H1 (cell line): ENCODE results near the gene SOWAHD. TPM values are rescaled to one million over a fixed set of nuclear protein-coding genes. Genes with fewer than 3 reads are reported as not detected.
"Not testable (repeated sequence)": the region's sequence is repeated elsewhere in the genome, so short reads cannot be mapped to it uniquely, and the experiment has no call there.

Experiments
- CTCF ChIA-PET: fragments of 300-600 bp; sonication (Branson Sonifier 250); formaldehyde crosslinking; loops from one replicate; lab custom pipeline; 2021; ENCODE audit not compliant: partially characterized antibody; lab: Charles Lee
- POLR2A ChIA-PET: fragments of 300-600 bp; sonication (Branson Sonifier 250); formaldehyde crosslinking; loops from one replicate; lab custom pipeline; 2021; ENCODE audit warnings: inconsistent platforms; ENCODE audit not compliant: partially characterized antibody; lab: Charles Lee
- DNase-seq, 2 experiments: peaks; one replicate each; pipeline versions ENCODE4 v3.0.0 to v3.0.0-alpha.2; 2010 to 2022; ENCODE audit warnings: low spot score in 2 of 2, low read depth in 1 of 2, mixed read lengths in 1 of 2
- FAIRE-seq: peaks from 2 replicates; lab custom pipeline; 2011; peaks lifted over from hg19 to GRCh38; lab: Jason Lieb, UNC
- H2AFZ ChIP-seq: 2 replicates; pipeline ENCODE4 v1.8.1; 2012; ENCODE audit warnings: low read length, inconsistent platforms
- H2AK5ac ChIP-seq: 2 replicates; pipeline ENCODE4 v1.6.1; 2013; ENCODE audit warnings: low read depth, low read length
- H2BK120ac ChIP-seq: replicated peaks from 2 replicates; pipeline ENCODE3; 2013; ENCODE audit warnings: low read depth, low read length, inconsistent platforms
- H2BK12ac ChIP-seq: 2 replicates; pipeline ENCODE4 v1.6.1; 2013; ENCODE audit warnings: low read depth, low read length
- H2BK15ac ChIP-seq: 2 replicates; pipeline ENCODE4 v1.6.1; 2013; ENCODE audit warnings: low read length
- H2BK20ac ChIP-seq: 2 replicates; pipeline ENCODE4 v1.6.1; 2013; ENCODE audit warnings: low read length
- H2BK5ac ChIP-seq: 2 replicates; pipeline ENCODE4 v1.6.1; 2013; ENCODE audit warnings: low read depth, low read length
- H3K14ac ChIP-seq: 2 replicates; pipeline ENCODE4 v1.6.1; 2013; ENCODE audit warnings: inconsistent platforms; ENCODE audit not compliant: insufficient read length
- H3K18ac ChIP-seq: 2 replicates; pipeline ENCODE4 v1.6.1; 2013; ENCODE audit warnings: low read length; ENCODE audit errors: extremely low read depth
- H3K23ac ChIP-seq: 2 replicates; pipeline ENCODE4 v1.6.1; 2013; ENCODE audit warnings: inconsistent platforms; ENCODE audit not compliant: insufficient read length
- H3K23me2 ChIP-seq: 2 replicates; pipeline ENCODE4 v1.6.1; 2013; ENCODE audit warnings: low read depth, low read length
- H3K27ac ChIP-seq: 2 replicates; pipeline ENCODE4 v1.6.1; 2011; ENCODE audit warnings: low read depth, low read length, inconsistent platforms
- H3K27me3 ChIP-seq, 4 experiments: replicated peaks in 1 of 4; 1 replicate in 1 of 4; 2 replicates in 3 of 4; pipeline versions ENCODE4 v1.6.1 to v1.8.1; 2011 to 2013; ENCODE audit warnings: low read length in 3 of 4, mild to moderate bottlenecking in 3 of 4, inconsistent platforms in 2 of 4, mixed read lengths in 2 of 4, moderate library complexity in 1 of 4; ENCODE audit not compliant: control insufficient read depth in 3 of 4, insufficient read depth in 3 of 4; ENCODE audit errors: extremely low read depth in 1 of 4
- H3K36me3 ChIP-seq, 4 experiments: 2 replicates each; pipeline versions ENCODE4 v1.6.1 to v1.8.1; 2011 to 2013; ENCODE audit warnings: mild to moderate bottlenecking in 4 of 4, low read length in 3 of 4, moderate library complexity in 2 of 4, control low read depth in 1 of 4, inconsistent platforms in 1 of 4; ENCODE audit not compliant: insufficient read depth in 4 of 4, control insufficient read depth in 2 of 4
- H3K4ac ChIP-seq: replicated peaks from 2 replicates; pipeline ENCODE3; 2013; ENCODE audit warnings: low read length, low read depth, mixed read lengths, inconsistent platforms; ENCODE audit not compliant: insufficient read length
- H3K4me1 ChIP-seq, 4 experiments: replicated peaks in 1 of 4; 1 replicate in 1 of 4; 2 replicates in 3 of 4; pipeline versions ENCODE4 v1.6.1 to v1.8.1; 2011 to 2013; ENCODE audit warnings: low read length in 3 of 4, inconsistent platforms in 2 of 4, mixed read lengths in 1 of 4; ENCODE audit not compliant: insufficient read depth in 4 of 4, control insufficient read depth in 3 of 4
- H3K4me2 ChIP-seq, 2 experiments: 2 replicates each; pipeline versions ENCODE4 v1.6.1 to v1.8.1; 2011 to 2013; ENCODE audit warnings: low read depth in 2 of 2, low read length in 2 of 2, control low read depth in 1 of 2, inconsistent platforms in 1 of 2, mild to moderate bottlenecking in 1 of 2; ENCODE audit not compliant: insufficient read depth in 1 of 2
- H3K4me3 ChIP-seq, 4 experiments: fragments of 200-600, 300-600 bp in 1 of 4; sonication (generic), shearing (Covaris generic), sonication (Bioruptor Twin) in 1 of 4; 2 replicates each; pipeline versions ENCODE4 v1.5.1 to v1.8.1; 2011 to 2016; ENCODE audit warnings: low read length in 4 of 4, low read depth in 3 of 4, control low read depth in 2 of 4, inconsistent platforms in 2 of 4, mild to moderate bottlenecking in 2 of 4, mixed read lengths in 1 of 4, moderate library complexity in 1 of 4; ENCODE audit not compliant: insufficient read depth in 2 of 4; ENCODE audit errors: extremely low read depth in 1 of 4
- H3K56ac ChIP-seq: replicated peaks from 2 replicates; pipeline ENCODE3; 2013; ENCODE audit warnings: low read depth, mild to moderate bottlenecking, mixed read lengths, low read length, inconsistent platforms; ENCODE audit not compliant: insufficient read length
- H3K79me1 ChIP-seq: 2 replicates; pipeline ENCODE4 v1.6.1; 2013; ENCODE audit warnings: low read depth, low read length, control low read depth
- H3K79me2 ChIP-seq, 2 experiments: 2 replicates each; pipeline versions ENCODE4 v1.6.1 to v1.8.1; 2012 to 2013; ENCODE audit warnings: low read length in 2 of 2, mild to moderate bottlenecking in 2 of 2, inconsistent platforms in 1 of 2; ENCODE audit not compliant: insufficient read depth in 2 of 2, control insufficient read depth in 1 of 2
- H3K9ac ChIP-seq, 4 experiments: replicated peaks in 1 of 4; 1 replicate in 1 of 4; 2 replicates in 3 of 4; pipeline versions ENCODE4 v1.6.1 to v1.8.1; 2011 to 2013; ENCODE audit warnings: low read depth in 3 of 4, low read length in 3 of 4, control low read depth in 2 of 4, mild to moderate bottlenecking in 2 of 4, moderate library complexity in 2 of 4, inconsistent platforms in 1 of 4; ENCODE audit errors: extremely low read depth in 1 of 4
- H3K9me3 ChIP-seq, 2 experiments: 2 replicates each; pipeline versions ENCODE4 v1.6.1 to v1.8.1; 2012 to 2013; ENCODE audit warnings: mild to moderate bottlenecking in 2 of 2, moderate library complexity in 2 of 2, control low read depth in 1 of 2, inconsistent platforms in 1 of 2, low read depth in 1 of 2, low read length in 1 of 2, mixed read lengths in 1 of 2; ENCODE audit not compliant: insufficient read depth in 2 of 2
- H4K20me1 ChIP-seq, 2 experiments: replicated peaks in 1 of 2; 2 replicates each; pipeline versions ENCODE3 to v1.8.1; 2011 to 2013; ENCODE audit warnings: inconsistent platforms in 2 of 2, low read length in 2 of 2, mild to moderate bottlenecking in 1 of 2; ENCODE audit not compliant: insufficient read depth in 2 of 2, control insufficient read depth in 1 of 2
- H4K5ac ChIP-seq: 2 replicates; pipeline ENCODE4 v1.6.1; 2013; ENCODE audit warnings: low read length, low read depth, mixed read lengths, inconsistent platforms; ENCODE audit not compliant: insufficient read length
- H4K8ac ChIP-seq: 2 replicates; pipeline ENCODE4 v1.8.0; 2013; ENCODE audit warnings: mild to moderate bottlenecking, moderate library complexity, low read length, inconsistent platforms; ENCODE audit not compliant: insufficient read depth; ENCODE audit errors: extremely low read depth
- H4K91ac ChIP-seq: replicated peaks from 2 replicates; pipeline ENCODE3; 2013; ENCODE audit warnings: low read length, mixed read lengths, inconsistent platforms; ENCODE audit not compliant: insufficient read length
- SAP30 ChIP-seq: fragments of 300-600 bp; sonication (generic); IDR thresholded peaks from 2 replicates; pipeline ENCODE4 v1.7.1; 2012; ENCODE audit warnings: low read length, moderate library complexity, mild to moderate bottlenecking, inconsistent platforms; ENCODE audit not compliant: insufficient read depth, insufficient replicate concordance
- TBP ChIP-seq: IDR thresholded peaks from 2 replicates; pipeline ENCODE4 v1.6.1; 2011; ENCODE audit warnings: low read depth, low read length, improper control_type of control experiment
- WGBS, 2 experiments: shearing (Covaris generic) in 1 of 2; methylation state at CpG; one replicate each; pipeline versions ENCODE4 v1.1.6 to v1.1.7; 2013 to 2015; ENCODE audit warnings: low lambda C conversion rate in 2 of 2, mixed read lengths in 2 of 2, inconsistent platforms in 1 of 2, low coverage in 1 of 2, missing lambda C conversion rate in 1 of 2; ENCODE audit not compliant: insufficient replicate concordance in 2 of 2, insufficient coverage in 1 of 2, insufficient read length in 1 of 2; ENCODE audit errors: extremely low coverage in 1 of 2, missing lambda C conversion rate in 1 of 2; 5-methylcytosine and 5-hydroxymethylcytosine counted together
- polyA plus RNA-seq, 7 experiments: library from polyadenylated mRNA; depleted of rRNA in 3 of 7; stranded (reverse) in 5 of 7; unstranded in 2 of 7; fragments of >200 nt in 5 of 7; fragments of 200-250 nt in 2 of 7; gene quantifications; 1 replicate in 5 of 7; 2 replicates in 1 of 7; 4 replicates in 1 of 7; pipeline versions ENCODE4 v1.2.1 to v1.2.3, GENCODE V29; 2011 to 2013; ENCODE audit warnings: missing spikeins in 2 of 7, mixed read lengths in 2 of 7
- total RNA-seq: library from RNA; stranded (reverse); fragmentation: NEBNext Ultra II Directional; extraction: Animal tissue kit (Norgen Biotek cat#: 25700); gene quantifications from 2 replicates; pipeline ENCODE4 v1.2.1, GENCODE V29; 2021

Gene SOWAHD
- total and polyA plus RNA-seq, 2 of the 8 experiments (the other 6 are each of a cell fraction or from before 2014, with no cell fraction given), result 1.7 to 2.9 TPM

DNA sequence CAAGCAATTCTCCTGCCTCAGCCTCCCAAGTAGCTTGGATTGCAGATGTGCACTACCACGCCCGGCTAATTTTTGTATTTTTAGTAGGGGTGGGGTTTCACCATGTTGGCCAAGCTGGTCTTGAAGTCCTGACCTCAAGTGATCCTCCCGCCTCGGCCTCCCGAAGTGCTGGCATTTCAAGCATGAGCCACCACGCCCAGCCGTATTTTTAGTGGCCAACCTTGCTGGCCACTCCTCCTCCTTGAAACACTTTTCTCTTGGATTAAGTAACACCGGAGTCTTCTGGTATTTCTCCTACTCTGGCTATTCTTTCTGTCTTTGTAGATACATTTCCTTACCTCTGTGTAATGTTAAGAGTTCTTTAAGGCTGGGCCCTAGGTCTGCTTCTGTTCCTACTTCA is 44.2 kb downstream of the SOWAHD start (continued):
- TF ChIP-seq SAP30 (no peak), TBP (no peak)

DNA sequence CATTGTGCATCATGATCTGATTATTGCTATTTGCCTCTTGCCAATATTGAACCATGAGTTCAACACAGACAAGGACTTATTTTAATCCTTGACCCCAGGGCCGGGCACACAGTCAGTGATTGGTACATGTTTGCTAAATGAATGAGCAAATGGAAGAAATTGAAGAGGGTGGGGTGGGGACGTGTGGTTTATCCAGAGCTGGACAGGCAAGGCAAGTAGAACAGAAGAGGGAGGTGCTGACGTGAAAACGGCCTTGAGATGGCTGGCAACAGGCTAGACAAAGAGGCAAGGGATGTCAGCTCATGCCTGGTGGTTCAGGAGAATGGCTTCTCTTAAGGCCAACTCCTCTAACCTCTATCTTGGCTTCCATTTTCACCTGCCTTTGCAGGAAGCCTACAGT is 50.1 kb downstream of the SOWAHD start:
- H3K4me2 ChIP-seq, H3K4me1 ChIP-seq, H3K36me3 ChIP-seq, H3K56ac ChIP-seq, H4K91ac ChIP-seq, H2BK5ac ChIP-seq, H3K4ac ChIP-seq, H3K27ac ChIP-seq, H2AFZ ChIP-seq, H3K4me3 ChIP-seq, H3K9me3 ChIP-seq, H3K9ac ChIP-seq, H3K27me3 ChIP-seq, H3K23ac ChIP-seq, H3K79me2 ChIP-seq, H4K20me1 ChIP-seq, H2BK120ac ChIP-seq, H3K79me1 ChIP-seq, H3K23me2 ChIP-seq, DNase-seq, H2AK5ac ChIP-seq, H2BK12ac ChIP-seq, H3K18ac ChIP-seq, FAIRE-seq, H4K8ac ChIP-seq, H3K14ac ChIP-seq, H4K5ac ChIP-seq, POLR2A ChIA-PET, H2BK20ac ChIP-seq, H2BK15ac ChIP-seq: not testable (repeated sequence)
- CTCF ChIA-PET, result interaction anchor here (0.9 kb wide), 1 partner anchor 29 kb away, joined by 3 read pairs; no protein-coding TSS in a partner anchor
- WGBS, 2 experiments, result 92% methylated on average over 2 of the region's 4 CpGs; no CpG with 5 or more reads in 1 of the 2 experiments
